Adipose tissue (tissue), 3 donors: ENCODE results near the gene RAB6B. TPM values are rescaled to one million over a fixed set of nuclear protein-coding genes. Genes with fewer than 3 reads are reported as not detected.

ENCODE experiments used
- H3K27ac ChIP-seq: one replicate; pipeline ENCODE4 v1.5.1; 2013; ENCODE audit warnings: low read depth, low read length
- WGBS, 3 donors: extraction: QIAGEN DNeasy Blood & Tissue Kit; methylation state at CpG; one replicate each; pipeline ENCODE4 v1.1.7; 2013; 5-methylcytosine and 5-hydroxymethylcytosine counted together
- polyA plus RNA-seq, 3 donors: library from polyadenylated mRNA; stranded (reverse); fragments of 200-250 nt; gene quantifications; one replicate each; pipeline ENCODE4 v1.2.3, GENCODE V29; 2013
- donor health status: healthy with polysubstance abuse.
- donor health status: Bipolar disorder and iron deficiency.
- donor health status: healthy.

The RAB6B gene
- polyA plus RNA-seq, 3 donors, result 3.2 to 8.1 (median 3.5) TPM

- no peak overlapping the region for H3K27ac ChIP-seq
- 90 to 93% (median 91%) methylated on average over 9 of the region's 9 CpGs for WGBS, 3 donors
These were observed 37.7 kb upstream of the RAB6B start for GRCh38 chr3:133933097-133934024.

GRCh38 chr3:133932009-133932408 is 36.3 kb upstream of the RAB6B start:
- WGBS, 3 donors, result 94 to 98% (median 96%) methylated on average over 6 of the region's 6 CpGs
- no peak overlapping the region for H3K27ac ChIP-seq

DNA sequence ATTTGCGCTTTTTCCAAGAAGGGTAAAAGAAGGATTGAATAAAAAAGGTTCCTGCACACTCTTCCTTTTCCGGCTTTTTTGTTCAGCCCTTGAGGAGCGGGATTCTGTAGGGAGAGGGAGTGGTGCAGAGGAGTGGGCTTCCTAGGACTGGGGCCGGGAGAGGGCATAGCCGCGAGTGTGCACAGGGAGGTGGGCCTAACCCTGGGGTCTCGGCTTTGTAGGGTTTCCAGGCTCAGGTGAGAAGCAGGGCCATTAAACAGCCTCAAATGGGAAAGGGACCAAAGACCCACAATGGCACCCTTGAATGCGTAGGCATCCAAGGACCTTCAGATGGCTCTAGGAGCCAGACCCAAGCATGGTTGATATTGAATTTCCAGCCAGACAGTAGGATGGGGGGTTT is 35.4 kb upstream of the RAB6B start:
- 87 to 97% (median 93%) methylated on average over 8 of the region's 8 CpGs for WGBS, 3 donors

GRCh38 chr3:133930341-133930933 is 34.8 kb upstream of the RAB6B start:
- no peak overlapping the region for H3K27ac ChIP-seq
- WGBS, 3 donors, result 79 to 91% (median 81%) methylated on average over 1 of the region's 1 CpG

More for the DNA sequence above, 35.4 kb upstream of the RAB6B start:
- no peak overlapping the region for H3K27ac ChIP-seq

- WGBS, 3 donors, result 81 to 93% (median 91%) methylated on average over 14 of the region's 14 CpGs
- no peak overlapping the region for H3K27ac ChIP-seq
These were observed 33.4 kb upstream of the RAB6B start for GRCh38 chr3:133928903-133929607.

GRCh38 chr3:133928136-133928893 is 32.6 kb upstream of the RAB6B start:
- WGBS, 3 donors, result 83 to 86% (median 85%) methylated on average over 19 to 20 of the region's 20 CpGs

DNA sequence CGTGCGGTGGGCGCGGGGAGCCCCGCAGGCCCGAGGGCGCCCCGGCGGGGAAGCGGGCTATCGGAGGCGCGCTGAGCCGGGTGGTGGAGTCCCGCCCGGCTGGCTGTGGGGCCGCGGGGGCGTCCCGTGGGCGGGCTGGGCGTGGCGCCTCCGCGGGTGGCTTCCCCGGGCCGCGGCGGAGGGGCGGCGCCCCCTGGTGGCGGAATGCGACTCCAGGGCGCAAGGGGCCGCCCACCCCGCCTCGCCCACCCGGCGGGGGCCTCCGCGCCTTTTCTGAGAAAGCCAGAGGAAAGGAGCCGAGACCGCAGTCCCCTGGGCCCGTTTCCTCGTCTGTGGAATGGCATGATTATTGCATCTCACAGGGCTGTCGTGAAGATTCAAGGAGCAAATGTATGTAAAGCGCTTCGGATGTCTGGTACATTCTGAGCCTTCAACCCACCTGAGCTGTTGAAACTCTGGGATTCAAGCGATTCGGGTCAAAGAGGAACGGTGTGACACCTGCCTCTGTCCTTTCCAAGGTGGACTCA is 31.9 kb upstream of the RAB6B start:
- H3K27ac ChIP-seq, result no peak overlapping the region
- WGBS, 3 donors, result 1 to 2% (median 1%) methylated on average over 19 to 51 of the region's 51 CpGs

More at GRCh38 chr3:133928136-133928893, 32.6 kb upstream of the RAB6B start:
- H3K27ac ChIP-seq, result no peak overlapping the region

DNA sequence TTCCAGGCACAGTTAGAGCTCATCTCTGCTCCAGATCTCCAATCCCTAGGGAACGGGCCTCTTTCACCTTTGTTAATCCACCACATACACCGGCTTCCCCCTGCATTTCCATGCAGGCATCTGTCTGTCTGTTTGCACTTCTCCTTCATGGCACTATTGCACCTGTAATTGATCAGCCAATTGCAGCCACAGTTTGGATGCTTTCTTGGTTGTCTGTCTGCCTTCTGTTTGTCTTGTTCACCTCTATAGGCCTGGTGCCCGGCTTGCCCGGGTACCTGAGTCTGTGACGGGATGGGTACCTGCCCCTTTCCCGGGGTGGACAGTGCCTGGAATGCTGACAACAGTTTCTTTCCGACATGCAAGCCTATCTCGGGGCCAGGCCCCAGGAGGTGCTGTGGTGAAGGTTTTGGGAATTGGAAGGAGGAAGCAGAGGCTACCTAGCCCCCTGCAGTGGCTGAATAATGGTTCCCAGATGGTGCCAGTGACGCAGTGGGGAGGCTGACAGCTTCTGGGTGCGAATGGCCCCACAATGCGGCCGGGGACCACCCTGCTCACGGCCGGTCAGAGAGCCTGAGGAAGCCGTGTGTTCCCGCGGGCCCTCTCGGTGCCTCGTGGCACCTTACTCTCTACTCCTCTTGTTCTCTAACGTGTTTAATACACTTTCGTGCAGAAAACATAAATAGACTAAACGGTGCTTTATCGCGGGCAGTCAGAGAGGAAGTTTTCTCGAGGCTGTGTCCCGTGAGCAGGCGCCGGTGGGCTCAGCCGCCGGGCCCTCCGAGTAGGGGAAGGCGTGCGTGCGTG is 31.3 kb upstream of the RAB6B start:
- H3K27ac ChIP-seq, result no peak overlapping the region
- 19 to 21% (median 20%) methylated on average over 34 of the region's 34 CpGs for WGBS, 3 donors

DNA sequence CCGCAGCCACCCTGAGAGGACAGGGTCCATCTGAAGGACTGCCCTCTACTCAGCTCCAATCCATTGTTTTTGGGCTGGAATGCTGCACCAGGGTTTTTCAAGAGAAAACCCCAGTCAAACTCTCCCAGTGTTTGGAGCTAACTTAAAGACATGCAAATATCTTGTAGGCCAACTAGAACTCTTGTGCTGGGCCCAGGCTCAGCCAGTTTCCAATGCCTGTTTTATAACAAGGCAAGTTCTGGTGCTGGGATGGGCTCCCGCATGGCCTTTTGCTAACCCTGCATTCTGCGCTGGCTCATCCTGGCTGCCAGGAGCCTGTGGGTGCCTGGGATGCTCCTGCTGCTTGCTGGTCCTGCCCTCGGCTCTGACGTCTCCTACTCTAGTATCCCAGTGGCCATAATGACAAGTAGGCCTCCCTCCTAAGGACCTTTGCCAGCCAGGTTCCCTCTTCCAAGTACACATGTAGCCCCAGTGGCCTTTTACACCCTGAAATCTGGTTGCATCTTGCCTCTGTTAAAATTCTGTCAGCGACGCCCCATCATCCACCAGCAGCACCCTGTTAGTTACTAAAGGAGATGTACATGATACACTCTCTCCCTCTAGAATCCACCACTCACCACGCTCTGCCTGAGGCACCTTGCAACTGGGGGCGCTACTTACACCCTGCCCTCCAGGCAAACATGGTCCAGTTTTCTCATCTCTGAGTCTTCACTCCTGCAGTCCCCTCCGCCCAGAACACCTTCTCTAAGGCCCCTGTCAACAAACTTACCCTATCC is 30.5 kb upstream of the RAB6B start:
- WGBS, 3 donors, result 96 to 98% (median 98%) methylated on average over 10 of the region's 10 CpGs

GRCh38 chr3:133924041-133924440 is 28.4 kb upstream of the RAB6B start:
- WGBS, 3 donors, result 62 to 82% (median 79%) methylated on average over 4 of the region's 4 CpGs
- H3K27ac ChIP-seq, result no peak overlapping the region

More for the DNA sequence above, 30.5 kb upstream of the RAB6B start:
- no peak overlapping the region for H3K27ac ChIP-seq

- WGBS, 3 donors, result 94 to 100% (median 99%) methylated on average over 1 of the region's 1 CpG
- H3K27ac ChIP-seq, result no peak overlapping the region
These were observed 25.9 kb upstream of the RAB6B start for GRCh38 chr3:133921592-133921991.

DNA sequence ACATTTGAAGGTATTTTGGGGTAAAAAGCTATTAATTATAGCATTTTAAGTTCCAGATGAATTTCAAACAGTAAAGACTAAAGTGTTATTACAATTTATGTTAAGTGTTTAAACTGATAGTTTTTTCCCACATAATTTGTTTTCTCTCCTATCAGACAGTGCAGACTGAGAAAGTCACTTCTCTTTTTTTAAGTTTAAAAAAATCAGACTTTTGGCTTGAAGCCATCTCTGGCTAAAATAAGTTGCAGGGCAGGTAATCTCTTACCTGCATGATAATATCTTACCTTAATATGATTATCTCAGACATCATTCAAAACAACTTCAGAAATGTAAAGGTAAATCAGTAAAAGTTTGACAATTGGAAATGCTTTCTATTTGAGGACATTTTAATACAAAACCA is 21.5 kb upstream of the RAB6B start:
- H3K27ac ChIP-seq, result no peak overlapping the region

- WGBS, 3 donors, result 68 to 79% (median 75%) methylated on average over 10 of the region's 10 CpGs
- H3K27ac ChIP-seq, result no peak overlapping the region
These were observed 20.3 kb upstream of the RAB6B start for GRCh38 chr3:133915685-133916658.

DNA sequence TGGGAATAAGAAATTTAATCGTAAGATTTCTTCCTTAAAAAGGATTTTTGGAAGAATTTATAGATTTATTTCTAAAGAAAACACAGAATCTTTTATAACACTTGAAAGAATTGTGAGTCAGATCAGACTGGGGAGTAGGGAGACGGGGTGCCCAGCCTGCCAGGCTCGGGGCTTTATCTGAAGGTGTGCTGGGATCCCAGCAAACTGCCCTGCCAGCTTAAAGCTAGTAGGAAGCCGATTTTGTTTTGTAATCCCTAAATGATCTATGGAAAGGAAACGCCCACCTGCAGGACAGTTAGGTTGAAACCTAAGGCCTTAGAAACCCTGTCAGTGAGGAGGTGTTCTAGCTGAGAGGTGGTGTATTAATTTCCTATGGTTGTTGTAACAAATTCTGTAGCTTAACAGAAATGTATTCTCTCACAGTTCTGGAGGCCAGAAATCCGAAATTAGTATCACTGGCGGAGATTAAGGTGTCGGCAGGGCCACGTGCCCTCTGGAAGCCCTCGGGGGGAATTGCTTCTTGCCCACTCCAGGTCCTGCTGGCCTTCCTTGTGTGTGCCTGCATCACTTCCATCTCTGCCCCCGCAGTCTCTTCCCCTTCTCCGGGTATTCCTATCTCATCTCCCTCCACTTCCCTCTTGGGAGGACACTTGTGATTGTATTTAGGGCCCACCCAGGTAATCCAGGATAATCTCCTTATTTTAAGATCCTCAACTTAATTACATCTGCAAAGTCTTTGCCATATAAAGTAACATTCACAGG is 19.3 kb upstream of the RAB6B start:
- no peak overlapping the region for H3K27ac ChIP-seq
- 82 to 87% (median 83%) methylated on average over 12 of the region's 12 CpGs for WGBS, 3 donors

GRCh38 chr3:133910422-133910821 is 14.7 kb upstream of the RAB6B start:
- WGBS, 3 donors, result 68 to 87% (median 86%) methylated on average over 2 of the region's 2 CpGs
- no peak overlapping the region for H3K27ac ChIP-seq
